ENCODE data around the gene FGD4.
"Not testable (repeated sequence)": the region's sequence is repeated elsewhere in the genome, so short reads cannot be mapped to it uniquely, and the experiment has no call there.

The FGD4 gene

DNA sequence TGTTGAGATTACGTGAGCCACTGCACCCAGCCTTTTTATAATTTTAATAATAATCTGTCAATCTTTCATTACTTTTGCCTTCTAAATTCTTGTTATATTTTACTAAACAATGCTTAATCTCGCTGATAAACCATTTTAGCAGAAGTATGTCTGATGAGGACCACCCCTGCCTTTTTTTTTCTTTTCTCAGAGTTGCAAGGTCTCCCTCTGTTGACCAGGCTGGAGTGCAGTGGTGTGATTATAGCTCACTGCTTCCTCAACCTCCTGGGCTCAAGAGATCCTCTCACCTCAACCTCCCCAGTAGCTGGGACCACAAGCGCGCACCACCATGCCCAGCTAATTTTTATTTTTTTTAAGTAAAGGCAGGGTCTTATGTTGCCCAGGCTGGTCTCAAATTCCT lies 161.2 kb downstream of the FGD4 start:
- DNase-seq (no peak), ATAC-seq (ENCODE audit: insufficient read depth, low read depth) (no peak)
- Histone ChIP-seq H3K9ac (ENCODE audit: low read depth, low read length) (no peak overlapping the region), H2AFZ (ENCODE audit: low read depth, low read length) (no peak overlapping the region), H4K20me1 (ENCODE audit: insufficient read depth, low read length) (no peaks in the 10 kb centered on the region), H3K36me3 (ENCODE audit: insufficient read depth, low read length) (no peaks in the 10 kb centered on the region), H3K79me2 (ENCODE audit: insufficient read depth, low read length) (no peaks in the 10 kb centered on the region), H3K4me2 (ENCODE audit: insufficient read depth, low read length) (no peak overlapping the region), H3K4me3 (ENCODE audit: low read depth in 1 of 2, low read length in 2 of 2) (no peak overlapping the region), H3K9me3 (ENCODE audit: insufficient read depth, low read length, severe bottlenecking) (no peaks in the 10 kb centered on the region), H3K27me3 (ENCODE audit: insufficient read depth, low read length, poor library complexity) (no peaks in the 10 kb centered on the region), H3K27ac (ENCODE audit: low read length) (no peak overlapping the region), H3K4me1 (ENCODE audit: insufficient read depth, low read length) (no peaks in the 10 kb centered on the region)
- TF ChIP-seq, protein P1, sequence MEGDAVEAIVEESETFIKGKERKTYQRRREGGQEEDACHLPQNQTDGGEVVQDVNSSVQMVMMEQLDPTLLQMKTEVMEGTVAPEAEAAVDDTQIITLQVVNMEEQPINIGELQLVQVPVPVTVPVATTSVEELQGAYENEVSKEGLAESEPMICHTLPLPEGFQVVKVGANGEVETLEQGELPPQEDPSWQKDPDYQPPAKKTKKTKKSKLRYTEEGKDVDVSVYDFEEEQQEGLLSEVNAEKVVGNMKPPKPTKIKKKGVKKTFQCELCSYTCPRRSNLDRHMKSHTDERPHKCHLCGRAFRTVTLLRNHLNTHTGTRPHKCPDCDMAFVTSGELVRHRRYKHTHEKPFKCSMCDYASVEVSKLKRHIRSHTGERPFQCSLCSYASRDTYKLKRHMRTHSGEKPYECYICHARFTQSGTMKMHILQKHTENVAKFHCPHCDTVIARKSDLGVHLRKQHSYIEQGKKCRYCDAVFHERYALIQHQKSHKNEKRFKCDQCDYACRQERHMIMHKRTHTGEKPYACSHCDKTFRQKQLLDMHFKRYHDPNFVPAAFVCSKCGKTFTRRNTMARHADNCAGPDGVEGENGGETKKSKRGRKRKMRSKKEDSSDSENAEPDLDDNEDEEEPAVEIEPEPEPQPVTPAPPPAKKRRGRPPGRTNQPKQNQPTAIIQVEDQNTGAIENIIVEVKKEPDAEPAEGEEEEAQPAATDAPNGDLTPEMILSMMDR (IDR thresholded peaks at IDR 0.05; ENCODE audit: borderline replicate concordance, extremely low read depth, low read length, poor library complexity, severe bottlenecking): no peak
- TF ChIP-seq EZH2 (IDR thresholded peaks at IDR 0.05; ENCODE audit: borderline replicate concordance, low read depth, low read length, severe bottlenecking): no peak

DNA sequence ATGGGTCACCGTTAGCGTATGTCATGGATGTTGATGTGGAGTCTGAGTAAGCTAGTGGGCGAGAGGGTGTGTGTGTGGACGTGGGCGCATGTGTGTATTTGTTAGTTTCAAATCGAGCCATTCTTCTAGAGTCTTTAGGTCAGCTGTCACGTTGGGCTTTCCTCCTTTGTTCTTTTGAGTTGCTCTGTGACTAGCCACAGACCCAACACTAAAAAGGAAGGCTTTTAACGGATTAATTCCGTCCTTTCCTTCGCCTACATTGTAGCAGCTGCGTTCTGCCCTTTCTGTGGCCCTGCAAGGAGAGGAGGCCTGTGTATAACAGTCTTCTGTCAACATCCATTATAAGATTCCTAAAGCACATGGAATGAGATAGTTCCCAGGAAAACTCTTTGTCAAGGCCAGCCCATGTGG lies 162.6 kb downstream of the FGD4 start:
- no peaks in the 10 kb centered on the region for H3K79me2 ChIP-seq (ENCODE audit: insufficient read depth, low read length)

DNA sequence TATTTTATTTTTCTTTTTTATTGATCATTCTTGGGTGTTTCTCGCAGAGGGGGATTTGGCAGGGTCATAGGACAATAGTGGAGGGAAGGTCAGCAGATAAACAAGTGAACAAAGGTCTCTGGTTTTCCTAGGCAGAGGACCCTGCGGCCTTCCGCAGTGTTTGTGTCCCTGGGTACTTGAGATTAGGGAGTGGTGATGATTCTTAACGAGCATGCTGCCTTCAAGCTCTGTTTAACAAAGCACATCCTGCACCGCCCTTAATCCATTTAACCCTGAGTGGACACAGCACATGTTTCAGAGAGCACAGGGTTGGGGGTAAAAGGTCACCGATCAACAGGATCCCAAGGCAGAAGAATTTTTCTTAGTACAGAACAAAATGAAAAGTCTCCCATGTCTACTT lies 163.1 kb downstream of the FGD4 start:
- not testable (repeated sequence) for H3K27me3 ChIP-seq (ENCODE audit: insufficient read depth, low read length, poor library complexity); H3K9me3 ChIP-seq (ENCODE audit: insufficient read depth, low read length, severe bottlenecking); H2AFZ ChIP-seq (ENCODE audit: low read depth, low read length); H3K4me3 ChIP-seq (ENCODE audit: low read depth in 1 of 2, low read length in 2 of 2); H3K9ac ChIP-seq (ENCODE audit: low read depth, low read length); H4K20me1 ChIP-seq (ENCODE audit: insufficient read depth, low read length); H3K4me2 ChIP-seq (ENCODE audit: insufficient read depth, low read length); H3K36me3 ChIP-seq (ENCODE audit: insufficient read depth, low read length); ATAC-seq (ENCODE audit: insufficient read depth, low read depth); H3K79me2 ChIP-seq (ENCODE audit: insufficient read depth, low read length); DNase-seq; H3K27ac ChIP-seq (ENCODE audit: low read length); H3K4me1 ChIP-seq (ENCODE audit: insufficient read depth, low read length)

More for the DNA sequence above, 162.6 kb downstream of the FGD4 start:
- H3K9me3 ChIP-seq (ENCODE audit: insufficient read depth, low read length, severe bottlenecking): no peaks in the 10 kb centered on the region
- H3K36me3 ChIP-seq (ENCODE audit: insufficient read depth, low read length): no peaks in the 10 kb centered on the region
- DNase-seq: no peak
- no peaks in the 10 kb centered on the region for H3K4me1 ChIP-seq (ENCODE audit: insufficient read depth, low read length)
- no peak for ATAC-seq (ENCODE audit: insufficient read depth, low read depth)
- no peak overlapping the region for H3K27ac ChIP-seq (ENCODE audit: low read length)
- no peak overlapping the region for H3K4me3 ChIP-seq (ENCODE audit: low read depth in 1 of 2, low read length in 2 of 2)
- H2AFZ ChIP-seq (ENCODE audit: low read depth, low read length): no peak overlapping the region
- TF ChIP-seq EZH2 (IDR thresholded peaks at IDR 0.05; ENCODE audit: borderline replicate concordance, low read depth, low read length, severe bottlenecking): no peak
- TF ChIP-seq, protein P1 (IDR thresholded peaks at IDR 0.05; ENCODE audit: borderline replicate concordance, extremely low read depth, low read length, poor library complexity, severe bottlenecking): no peak
- H3K4me2 ChIP-seq (ENCODE audit: insufficient read depth, low read length): no peak overlapping the region
- H4K20me1 ChIP-seq (ENCODE audit: insufficient read depth, low read length): no peaks in the 10 kb centered on the region
- no peak overlapping the region for H3K9ac ChIP-seq (ENCODE audit: low read depth, low read length)
- no peaks in the 10 kb centered on the region for H3K27me3 ChIP-seq (ENCODE audit: insufficient read depth, low read length, poor library complexity)

DNA sequence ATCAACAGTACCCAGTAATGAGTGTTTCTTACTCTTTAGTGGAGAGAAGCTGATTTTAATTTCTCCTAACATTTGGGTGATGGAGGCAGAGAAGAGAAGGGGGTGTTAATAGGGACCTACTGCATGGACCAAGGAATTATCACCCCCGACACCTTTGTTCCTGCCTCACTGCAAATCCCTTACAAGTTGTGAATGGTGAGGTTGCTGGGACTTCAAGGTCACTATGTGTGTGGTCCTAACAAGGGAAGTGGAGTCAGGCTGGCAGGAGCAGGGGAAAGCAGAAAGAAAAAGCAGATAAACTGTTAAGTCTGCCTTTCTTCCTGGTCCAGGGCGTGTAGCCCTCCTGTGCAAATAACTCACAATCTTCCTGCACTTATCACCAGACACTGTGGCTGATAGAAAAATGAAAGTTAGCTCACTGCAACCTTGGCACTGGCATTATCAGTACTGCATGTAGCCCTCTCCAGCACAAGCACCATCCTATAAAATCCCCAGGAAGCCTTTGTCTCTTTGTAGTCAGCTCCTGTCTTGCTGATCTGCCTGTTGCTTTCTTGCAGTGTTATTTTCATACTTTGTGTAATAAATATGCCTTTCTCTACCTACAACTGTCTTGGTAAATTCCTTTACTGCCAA lies 167.4 kb downstream of the FGD4 start:
- no peak overlapping the region for H3K9ac ChIP-seq (ENCODE audit: low read depth, low read length)
- no peak overlapping the region for H3K27ac ChIP-seq (ENCODE audit: low read length)
- H3K36me3 ChIP-seq (ENCODE audit: insufficient read depth, low read length): no peaks in the 10 kb centered on the region
- H4K20me1 ChIP-seq (ENCODE audit: insufficient read depth, low read length): no peaks in the 10 kb centered on the region
- no peaks in the 10 kb centered on the region for H3K27me3 ChIP-seq (ENCODE audit: insufficient read depth, low read length, poor library complexity)
- ATAC-seq (ENCODE audit: insufficient read depth, low read depth): no peak
- DNase-seq: no peak
- H3K4me1 ChIP-seq (ENCODE audit: insufficient read depth, low read length): no peaks in the 10 kb centered on the region
- H2AFZ ChIP-seq (ENCODE audit: low read depth, low read length): no peak overlapping the region
- H3K9me3 ChIP-seq (ENCODE audit: insufficient read depth, low read length, severe bottlenecking): no peaks in the 10 kb centered on the region
- TF ChIP-seq, protein P1 (IDR thresholded peaks at IDR 0.05; ENCODE audit: borderline replicate concordance, extremely low read depth, low read length, poor library complexity, severe bottlenecking): no peak
- TF ChIP-seq EZH2 (IDR thresholded peaks at IDR 0.05; ENCODE audit: borderline replicate concordance, low read depth, low read length, severe bottlenecking): no peak
- no peak overlapping the region for H3K4me3 ChIP-seq (ENCODE audit: low read depth in 1 of 2, low read length in 2 of 2)
- H3K4me2 ChIP-seq (ENCODE audit: insufficient read depth, low read length): no peak overlapping the region
- H3K79me2 ChIP-seq (ENCODE audit: insufficient read depth, low read length): no peaks in the 10 kb centered on the region
